Measurements from ENCODE around the gene SHTN1. TPM values are rescaled to one million over a fixed set of nuclear protein-coding genes. Genes with fewer than 3 reads are reported as not detected.

Gene SHTN1
- total RNA-seq, 2 donors from 2014 or later = 3.2 to 4.8 TPM

DNA sequence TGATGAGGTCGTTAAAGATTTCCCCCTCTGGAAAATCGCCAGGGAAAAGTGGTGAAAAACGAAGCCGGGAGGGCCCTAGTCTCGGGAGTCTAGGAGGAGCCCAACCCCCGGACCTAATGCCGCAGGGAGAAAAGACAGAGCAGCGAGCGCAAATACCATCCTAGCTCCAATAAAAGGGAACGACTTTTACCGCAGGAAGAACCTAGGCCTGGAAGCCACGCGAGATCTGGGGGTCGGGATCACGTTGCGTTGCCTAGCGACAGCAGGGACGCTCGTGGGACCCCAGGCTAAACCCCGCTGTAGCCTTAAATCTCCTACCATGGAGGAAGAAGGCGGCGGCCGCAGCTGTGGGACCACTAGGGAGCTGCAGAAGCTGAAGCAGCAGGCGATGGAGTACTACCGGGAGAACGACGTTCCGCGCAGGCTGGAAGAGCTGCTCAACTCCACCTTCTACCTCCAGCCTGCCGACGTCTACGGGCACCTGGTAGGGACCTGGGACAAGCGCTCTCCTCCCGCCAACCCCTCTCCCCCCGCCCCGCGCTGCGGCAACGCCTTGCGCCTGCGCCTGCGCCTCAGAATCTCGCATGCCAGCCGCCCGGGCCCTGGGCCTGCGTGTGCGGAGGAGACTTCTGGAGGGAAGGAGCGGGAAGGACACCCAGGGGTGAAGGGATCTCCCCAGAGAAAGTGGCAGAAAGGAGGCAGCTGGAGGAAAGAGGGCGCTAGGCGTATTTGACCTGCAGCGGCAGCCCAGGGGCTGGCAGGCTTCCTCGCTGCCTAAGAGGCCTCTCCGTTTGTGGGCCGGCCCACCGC, 155.5 kb downstream of the SHTN1 start, which contains the start of gene ENO4:
Gene ENO4, plus strand, starts transcription at position 252 of the 810 bp plus-strand sequence. Its CDS starts 68 bp downstream, at position 320.
- TF ChIP-seq, protein P1, sequence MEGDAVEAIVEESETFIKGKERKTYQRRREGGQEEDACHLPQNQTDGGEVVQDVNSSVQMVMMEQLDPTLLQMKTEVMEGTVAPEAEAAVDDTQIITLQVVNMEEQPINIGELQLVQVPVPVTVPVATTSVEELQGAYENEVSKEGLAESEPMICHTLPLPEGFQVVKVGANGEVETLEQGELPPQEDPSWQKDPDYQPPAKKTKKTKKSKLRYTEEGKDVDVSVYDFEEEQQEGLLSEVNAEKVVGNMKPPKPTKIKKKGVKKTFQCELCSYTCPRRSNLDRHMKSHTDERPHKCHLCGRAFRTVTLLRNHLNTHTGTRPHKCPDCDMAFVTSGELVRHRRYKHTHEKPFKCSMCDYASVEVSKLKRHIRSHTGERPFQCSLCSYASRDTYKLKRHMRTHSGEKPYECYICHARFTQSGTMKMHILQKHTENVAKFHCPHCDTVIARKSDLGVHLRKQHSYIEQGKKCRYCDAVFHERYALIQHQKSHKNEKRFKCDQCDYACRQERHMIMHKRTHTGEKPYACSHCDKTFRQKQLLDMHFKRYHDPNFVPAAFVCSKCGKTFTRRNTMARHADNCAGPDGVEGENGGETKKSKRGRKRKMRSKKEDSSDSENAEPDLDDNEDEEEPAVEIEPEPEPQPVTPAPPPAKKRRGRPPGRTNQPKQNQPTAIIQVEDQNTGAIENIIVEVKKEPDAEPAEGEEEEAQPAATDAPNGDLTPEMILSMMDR (IDR thresholded peaks at IDR 0.05) = no peak
- no peaks in the 10 kb centered on the region for H3K36me3 ChIP-seq
- peaks cover 0 to 12% of the 10 kb centered on the region in 2 donors for H3K4me1 ChIP-seq
- peak within 1 kb of the TSS; percentile 69 to 72 for H3K27ac ChIP-seq
- peak; percentile 60 for DNase-seq (ENCODE audit: low spot score)
- H3K9me3 ChIP-seq = no peaks in the 10 kb centered on the region
- H3K4me3 ChIP-seq = peak within 1 kb of the TSS; percentile 56 to 61
- no peaks in the 10 kb centered on the region for H3K27me3 ChIP-seq

DNA sequence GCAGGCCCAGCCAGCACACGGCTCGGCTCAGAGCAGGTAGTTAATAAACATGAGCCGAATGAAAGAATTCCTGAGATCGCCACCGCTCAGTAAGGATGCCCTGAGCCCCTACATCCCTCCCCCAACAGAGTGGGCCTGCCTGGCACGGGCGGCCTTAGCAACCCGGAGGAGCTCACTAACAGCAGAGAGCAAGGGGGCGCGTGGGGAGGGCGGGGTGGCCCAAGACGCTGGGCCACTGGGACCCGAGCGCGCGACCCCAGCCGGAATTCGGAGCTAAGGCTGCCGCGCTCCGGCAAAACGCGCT, 156.1 kb downstream of the SHTN1 start:
- Histone ChIP-seq H3K27me3 (no peaks in the 10 kb centered on the region), H3K4me3 (peak overlapping the region; percentile 56 to 61)
- DNase-seq (ENCODE audit: low spot score) = no peak

DNA sequence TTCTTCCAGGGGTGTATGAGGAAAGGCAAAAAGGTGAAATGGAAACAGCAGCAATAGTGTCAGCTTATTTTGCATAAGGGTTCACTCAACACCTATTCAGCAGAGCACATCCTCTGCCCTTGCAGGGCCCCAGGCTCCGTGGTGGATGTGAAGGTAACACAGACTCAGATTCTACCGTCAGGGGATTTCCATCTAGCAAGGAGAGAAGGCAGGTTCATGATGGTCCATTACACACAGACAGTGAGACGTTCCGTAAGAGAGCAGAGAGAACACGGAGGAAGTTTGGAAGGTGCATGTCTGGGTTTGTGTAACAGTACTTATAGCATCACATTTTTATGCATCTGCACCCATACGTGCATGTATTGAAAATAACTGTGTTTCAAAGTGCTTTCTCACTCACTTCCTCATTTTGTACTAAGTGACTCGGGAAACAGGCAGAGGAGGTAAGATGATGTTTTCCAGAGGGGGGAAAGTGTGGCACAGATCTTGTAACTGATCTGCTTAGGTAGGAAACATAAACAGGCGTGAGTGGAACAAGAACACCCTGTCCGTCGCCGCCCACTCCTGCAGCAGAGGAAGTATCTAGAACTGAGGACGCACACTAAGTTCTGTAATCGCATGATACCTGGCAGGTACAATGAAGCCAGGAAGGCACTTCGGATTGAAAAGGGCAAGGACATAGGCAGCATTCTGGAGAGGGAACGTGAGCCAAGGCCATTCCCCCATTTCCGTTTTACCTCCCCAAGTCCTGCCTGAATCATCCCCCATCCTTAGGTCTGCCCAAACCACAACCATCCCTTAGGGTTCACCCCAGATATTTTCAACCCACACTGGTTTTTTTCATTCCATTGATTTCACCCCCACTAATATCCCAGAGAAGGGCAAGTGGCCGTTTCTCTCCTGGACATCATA, 156.7 kb downstream of the SHTN1 start:
- TF ChIP-seq, protein P1 (IDR thresholded peaks at IDR 0.05) = no peak
- Histone ChIP-seq H3K27ac (peak overlapping the region in 1 of 2 donors; percentile 69), H3K36me3 (no peaks in the 10 kb centered on the region), H3K4me1 (peaks cover 0 to 12% of the 10 kb centered on the region in 2 donors), H3K9me3 (no peaks in the 10 kb centered on the region), H3K27me3 (no peaks in the 10 kb centered on the region), H3K4me3 (peak overlapping the region; percentile 56 to 61)
- DNase-seq (ENCODE audit: low spot score) = no peak

More for the DNA sequence above, 156.1 kb downstream of the SHTN1 start:
- TF ChIP-seq, protein P1 (IDR thresholded peaks at IDR 0.05) = no peak
- H3K4me1 ChIP-seq = peaks cover 0 to 12% of the 10 kb centered on the region in 2 donors
- no peaks in the 10 kb centered on the region for H3K36me3 ChIP-seq
- H3K9me3 ChIP-seq = no peaks in the 10 kb centered on the region
- H3K27ac ChIP-seq = peak overlapping the region; percentile 69 to 72

DNA sequence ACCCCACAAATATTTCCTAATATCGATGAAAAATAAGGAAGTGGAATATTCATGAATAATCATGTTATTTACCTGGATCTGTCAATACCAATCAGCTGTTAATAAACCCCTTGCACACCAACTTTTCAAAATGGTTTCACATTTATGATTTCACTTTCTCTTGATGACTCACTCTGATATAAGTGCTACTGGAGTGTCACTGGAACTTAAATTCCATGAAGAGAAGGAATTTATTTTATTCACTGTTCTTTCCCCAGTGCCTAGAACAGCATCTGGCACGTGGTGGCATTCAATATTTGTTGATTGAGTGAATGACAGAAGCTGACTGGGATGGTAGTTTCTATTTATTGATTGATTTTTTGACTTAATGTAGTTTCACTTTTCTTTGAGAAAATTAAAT, 159.2 kb downstream of the SHTN1 start:
- TF ChIP-seq, protein P1 (IDR thresholded peaks at IDR 0.05) = no peak
- Histone ChIP-seq H3K27me3 (no peaks in the 10 kb centered on the region), H3K27ac (no peak overlapping the region), H3K9me3 (no peaks in the 10 kb centered on the region), H3K4me3 (no peak overlapping the region), H3K36me3 (no peaks in the 10 kb centered on the region), H3K4me1 (peaks cover 0 to 12% of the 10 kb centered on the region in 2 donors)
- DNase-seq (ENCODE audit: low spot score) = no peak

DNA sequence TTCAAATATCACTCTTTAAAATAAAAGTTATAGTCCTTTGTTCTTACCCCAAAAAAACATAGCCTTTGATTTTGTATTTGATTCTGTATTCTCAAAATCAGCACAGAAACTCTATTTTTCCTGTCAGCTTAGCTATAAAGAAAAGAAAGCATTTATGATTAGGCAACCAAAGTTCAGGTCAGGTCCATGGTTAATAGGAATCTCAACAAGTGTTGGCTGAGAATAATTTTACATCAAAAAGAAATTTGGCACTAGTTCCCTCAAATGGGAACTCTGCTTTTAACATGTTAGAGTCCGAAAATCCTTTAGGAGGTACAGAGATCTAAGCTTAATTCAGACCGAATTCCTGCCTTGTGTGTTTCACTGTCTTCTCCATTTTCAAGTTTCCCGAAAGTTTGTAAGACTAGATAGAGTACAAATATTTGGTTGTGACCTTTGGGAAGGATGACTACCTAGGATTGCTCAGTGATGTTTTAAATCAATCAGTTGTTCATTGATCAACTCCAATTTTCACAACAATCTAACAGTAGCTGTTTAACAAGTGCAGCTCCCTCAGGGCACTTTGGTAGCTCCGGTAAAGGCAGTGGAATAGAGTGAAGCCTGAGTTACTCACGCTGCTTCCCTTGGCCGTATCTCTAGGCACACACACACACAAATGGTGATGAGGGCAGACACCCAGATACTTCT, 164.5 kb downstream of the SHTN1 start:
- H3K27ac ChIP-seq = no peak overlapping the region
- H3K27me3 ChIP-seq = no peaks in the 10 kb centered on the region
- H3K4me3 ChIP-seq = no peak overlapping the region
- DNase-seq (ENCODE audit: low spot score) = no peak
- no peaks in the 10 kb centered on the region for H3K4me1 ChIP-seq
- H3K9me3 ChIP-seq = no peaks in the 10 kb centered on the region
- H3K36me3 ChIP-seq = no peaks in the 10 kb centered on the region
- TF ChIP-seq, protein P1 (IDR thresholded peaks at IDR 0.05) = no peak

Measured in right atrium auricular region (tissue), 2 donors.